ENCODE results near the gene TFCP2L1.

Gene TFCP2L1

DNA sequence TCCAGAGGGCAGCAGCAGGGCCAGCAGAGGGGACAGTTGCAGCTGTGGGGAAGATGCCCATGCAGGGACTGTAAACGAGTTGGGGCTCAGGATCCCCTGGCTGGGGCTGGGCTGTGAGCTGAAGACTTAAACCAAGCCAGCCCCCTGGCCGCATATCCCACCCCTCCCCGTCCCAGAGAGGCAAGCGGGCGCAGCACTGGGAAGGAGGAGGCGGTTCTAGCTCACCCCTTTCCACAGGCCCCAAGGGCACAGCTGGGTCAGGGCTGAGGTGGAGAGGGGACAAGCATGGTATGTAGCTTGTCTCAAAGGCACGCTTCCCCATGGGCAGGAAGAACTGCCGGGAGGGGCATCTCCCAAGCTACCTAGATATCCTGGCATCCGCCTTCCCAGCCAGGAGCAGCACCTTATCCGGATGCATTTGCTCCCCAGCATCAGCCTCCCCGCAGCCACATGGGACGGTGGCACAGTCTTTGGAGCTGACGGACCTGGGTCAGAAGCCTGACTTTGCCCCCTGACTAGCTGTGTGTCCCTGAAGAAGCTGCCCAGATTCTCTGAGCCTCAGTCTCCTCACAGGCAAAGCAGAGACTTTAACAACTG lies 75.9 kb downstream of the TFCP2L1 start (continued):
- TF ChIP-seq, protein P1, sequence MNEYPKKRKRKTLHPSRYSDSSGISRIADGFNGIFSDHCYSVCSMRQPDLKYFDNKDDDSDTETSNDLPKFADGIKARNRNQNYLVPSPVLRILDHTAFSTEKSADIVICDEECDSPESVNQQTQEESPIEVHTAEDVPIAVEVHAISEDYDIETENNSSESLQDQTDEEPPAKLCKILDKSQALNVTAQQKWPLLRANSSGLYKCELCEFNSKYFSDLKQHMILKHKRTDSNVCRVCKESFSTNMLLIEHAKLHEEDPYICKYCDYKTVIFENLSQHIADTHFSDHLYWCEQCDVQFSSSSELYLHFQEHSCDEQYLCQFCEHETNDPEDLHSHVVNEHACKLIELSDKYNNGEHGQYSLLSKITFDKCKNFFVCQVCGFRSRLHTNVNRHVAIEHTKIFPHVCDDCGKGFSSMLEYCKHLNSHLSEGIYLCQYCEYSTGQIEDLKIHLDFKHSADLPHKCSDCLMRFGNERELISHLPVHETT (tag by site-specific recombination; IDR thresholded peaks at IDR 0.05) = no peak
- TF ChIP-seq HOXD13 (CRISPR knock-in tag; IDR thresholded peaks at IDR 0.05; ENCODE audit: borderline replicate concordance) (no peak), ZBTB17 (tag by site-specific recombination; IDR thresholded peaks at IDR 0.05) (no peak), MZF1 (tag by site-specific recombination; IDR thresholded peaks at IDR 0.05; ENCODE audit: borderline replicate concordance) (no peak), KLF9 (tag by site-specific recombination; IDR thresholded peaks at IDR 0.05; ENCODE audit: low read depth) (no peak), BCL11B (tag by site-specific recombination; IDR thresholded peaks at IDR 0.05; ENCODE audit: low read depth) (no peak), ZSCAN30 (tag by site-specific recombination; IDR thresholded peaks at IDR 0.05) (no peak), BCL11A (tag by site-specific recombination; IDR thresholded peaks at IDR 0.05; ENCODE audit: low read depth) (no peak), GFI1B (tag by site-specific recombination; IDR thresholded peaks at IDR 0.05) (no peak), TCF7L2 (IDR thresholded peaks at IDR 0.05; ENCODE audit: borderline replicate concordance, low read depth, low read length) (no peak)
- TF ChIP-seq, protein P2, sequence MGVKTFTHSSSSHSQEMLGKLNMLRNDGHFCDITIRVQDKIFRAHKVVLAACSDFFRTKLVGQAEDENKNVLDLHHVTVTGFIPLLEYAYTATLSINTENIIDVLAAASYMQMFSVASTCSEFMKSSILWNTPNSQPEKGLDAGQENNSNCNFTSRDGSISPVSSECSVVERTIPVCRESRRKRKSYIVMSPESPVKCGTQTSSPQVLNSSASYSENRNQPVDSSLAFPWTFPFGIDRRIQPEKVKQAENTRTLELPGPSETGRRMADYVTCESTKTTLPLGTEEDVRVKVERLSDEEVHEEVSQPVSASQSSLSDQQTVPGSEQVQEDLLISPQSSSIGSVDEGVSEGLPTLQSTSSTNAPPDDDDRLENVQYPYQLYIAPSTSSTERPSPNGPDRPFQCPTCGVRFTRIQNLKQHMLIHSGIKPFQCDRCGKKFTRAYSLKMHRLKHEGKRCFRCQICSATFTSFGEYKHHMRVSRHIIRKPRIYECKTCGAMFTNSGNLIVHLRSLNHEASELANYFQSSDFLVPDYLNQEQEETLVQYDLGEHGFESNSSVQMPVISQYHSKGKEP (tag by site-specific recombination; IDR thresholded peaks at IDR 0.05) = no peak
- TF ChIP-seq, protein P3, sequence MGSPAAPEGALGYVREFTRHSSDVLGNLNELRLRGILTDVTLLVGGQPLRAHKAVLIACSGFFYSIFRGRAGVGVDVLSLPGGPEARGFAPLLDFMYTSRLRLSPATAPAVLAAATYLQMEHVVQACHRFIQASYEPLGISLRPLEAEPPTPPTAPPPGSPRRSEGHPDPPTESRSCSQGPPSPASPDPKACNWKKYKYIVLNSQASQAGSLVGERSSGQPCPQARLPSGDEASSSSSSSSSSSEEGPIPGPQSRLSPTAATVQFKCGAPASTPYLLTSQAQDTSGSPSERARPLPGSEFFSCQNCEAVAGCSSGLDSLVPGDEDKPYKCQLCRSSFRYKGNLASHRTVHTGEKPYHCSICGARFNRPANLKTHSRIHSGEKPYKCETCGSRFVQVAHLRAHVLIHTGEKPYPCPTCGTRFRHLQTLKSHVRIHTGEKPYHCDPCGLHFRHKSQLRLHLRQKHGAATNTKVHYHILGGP (tag by site-specific recombination; IDR thresholded peaks at IDR 0.05) = no peak
- TF ChIP-seq, protein P4, sequence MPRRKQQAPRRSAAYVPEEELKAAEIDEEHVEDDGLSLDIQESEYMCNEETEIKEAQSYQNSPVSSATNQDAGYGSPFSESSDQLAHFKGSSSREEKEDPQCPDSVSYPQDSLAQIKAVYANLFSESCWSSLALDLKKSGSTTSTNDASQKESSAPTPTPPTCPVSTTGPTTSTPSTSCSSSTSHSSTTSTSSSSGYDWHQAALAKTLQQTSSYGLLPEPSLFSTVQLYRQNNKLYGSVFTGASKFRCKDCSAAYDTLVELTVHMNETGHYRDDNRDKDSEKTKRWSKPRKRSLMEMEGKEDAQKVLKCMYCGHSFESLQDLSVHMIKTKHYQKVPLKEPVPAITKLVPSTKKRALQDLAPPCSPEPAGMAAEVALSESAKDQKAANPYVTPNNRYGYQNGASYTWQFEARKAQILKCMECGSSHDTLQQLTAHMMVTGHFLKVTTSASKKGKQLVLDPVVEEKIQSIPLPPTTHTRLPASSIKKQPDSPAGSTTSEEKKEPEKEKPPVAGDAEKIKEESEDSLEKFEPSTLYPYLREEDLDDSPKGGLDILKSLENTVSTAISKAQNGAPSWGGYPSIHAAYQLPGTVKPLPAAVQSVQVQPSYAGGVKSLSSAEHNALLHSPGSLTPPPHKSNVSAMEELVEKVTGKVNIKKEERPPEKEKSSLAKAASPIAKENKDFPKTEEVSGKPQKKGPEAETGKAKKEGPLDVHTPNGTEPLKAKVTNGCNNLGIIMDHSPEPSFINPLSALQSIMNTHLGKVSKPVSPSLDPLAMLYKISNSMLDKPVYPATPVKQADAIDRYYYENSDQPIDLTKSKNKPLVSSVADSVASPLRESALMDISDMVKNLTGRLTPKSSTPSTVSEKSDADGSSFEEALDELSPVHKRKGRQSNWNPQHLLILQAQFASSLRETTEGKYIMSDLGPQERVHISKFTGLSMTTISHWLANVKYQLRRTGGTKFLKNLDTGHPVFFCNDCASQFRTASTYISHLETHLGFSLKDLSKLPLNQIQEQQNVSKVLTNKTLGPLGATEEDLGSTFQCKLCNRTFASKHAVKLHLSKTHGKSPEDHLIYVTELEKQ (tag by site-specific recombination; IDR thresholded peaks at IDR 0.05; ENCODE audit: borderline replicate concordance) = no peak

DNA sequence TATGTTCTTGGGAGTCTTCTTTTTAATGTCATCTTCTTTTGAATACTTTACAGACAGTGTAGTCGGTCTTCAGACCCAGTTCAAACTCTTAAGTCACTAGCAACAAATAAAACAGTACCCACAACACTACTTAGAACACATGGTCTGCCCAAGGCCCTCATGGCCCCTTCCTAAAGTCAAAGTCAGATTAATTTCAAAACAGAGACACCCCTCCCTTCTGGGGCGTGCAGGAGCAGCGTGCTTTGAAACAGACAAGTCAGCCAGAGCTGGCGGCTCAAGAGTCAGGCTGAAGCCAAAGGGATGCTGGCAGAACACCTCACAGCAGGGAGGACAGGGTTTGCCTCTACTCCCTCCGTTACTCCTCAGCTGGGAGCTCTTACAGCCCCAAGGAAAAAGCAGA lies 77.5 kb downstream of the TFCP2L1 start:
- Histone ChIP-seq H3K4me1 (ENCODE audit: control insufficient read depth, insufficient read depth, low read length) (no peaks in the 10 kb centered on the region), H3K4me3 (ENCODE audit: low read depth, low read length) (no peak overlapping the region), H3K27ac (ENCODE audit: extremely low read depth, low read depth, low read length) (no peak overlapping the region), H3K9me3 (ENCODE audit: control insufficient read depth, insufficient read depth, low read depth, low read length) (no peaks in the 10 kb centered on the region), H3K36me3 (ENCODE audit: control insufficient read depth in 2 of 2, insufficient read depth in 1 of 2, low read length in 2 of 2) (no peaks in the 10 kb centered on the region)
- ChIA-PET POLR2A (no interaction called here), CTCF (interaction anchor here (0.9 kb wide), 1 partner anchor 112 kb away, joined by 4 read pairs; no protein-coding TSS in a partner anchor)
- TF ChIP-seq ZXDB (tag by site-specific recombination; IDR thresholded peaks at IDR 0.05) (no peak), ZNF48 (tag by site-specific recombination; IDR thresholded peaks at IDR 0.05) (no peak), ZNF830 (tag by site-specific recombination; IDR thresholded peaks at IDR 0.05; ENCODE audit: low read depth) (no peak), OVOL3 (tag by site-specific recombination; IDR thresholded peaks at IDR 0.05) (no peak)
- TF ChIP-seq, protein P5, sequence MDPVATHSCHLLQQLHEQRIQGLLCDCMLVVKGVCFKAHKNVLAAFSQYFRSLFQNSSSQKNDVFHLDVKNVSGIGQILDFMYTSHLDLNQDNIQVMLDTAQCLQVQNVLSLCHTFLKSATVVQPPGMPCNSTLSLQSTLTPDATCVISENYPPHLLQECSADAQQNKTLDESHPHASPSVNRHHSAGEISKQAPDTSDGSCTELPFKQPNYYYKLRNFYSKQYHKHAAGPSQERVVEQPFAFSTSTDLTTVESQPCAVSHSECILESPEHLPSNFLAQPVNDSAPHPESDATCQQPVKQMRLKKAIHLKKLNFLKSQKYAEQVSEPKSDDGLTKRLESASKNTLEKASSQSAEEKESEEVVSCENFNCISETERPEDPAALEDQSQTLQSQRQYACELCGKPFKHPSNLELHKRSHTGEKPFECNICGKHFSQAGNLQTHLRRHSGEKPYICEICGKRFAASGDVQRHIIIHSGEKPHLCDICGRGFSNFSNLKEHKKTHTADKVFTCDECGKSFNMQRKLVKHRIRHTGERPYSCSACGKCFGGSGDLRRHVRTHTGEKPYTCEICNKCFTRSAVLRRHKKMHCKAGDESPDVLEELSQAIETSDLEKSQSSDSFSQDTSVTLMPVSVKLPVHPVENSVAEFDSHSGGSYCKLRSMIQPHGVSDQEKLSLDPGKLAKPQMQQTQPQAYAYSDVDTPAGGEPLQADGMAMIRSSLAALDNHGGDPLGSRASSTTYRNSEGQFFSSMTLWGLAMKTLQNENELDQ (tag by site-specific recombination; IDR thresholded peaks at IDR 0.05; ENCODE audit: low read depth) = no peak
